OCI-LY7 (cell line): ENCODE measurements around the gene TSR3.

Experiments used
- CTCF ChIP-seq: fragments of 200-600 bp; sonication (generic); conservative IDR thresholded peaks from 2 replicates; pipeline ENCODE4 v1.5.1; 2014; ENCODE audit warnings: mild to moderate bottlenecking, antibody characterized with exemption, low read length, moderate library complexity, mixed read lengths
- EZH2phosphoT487 ChIP-seq: fragments of 200-600 bp; sonication (generic); IDR thresholded peaks from 2 replicates; pipeline ENCODE4 v1.6.1; 2018; ENCODE audit warnings: low read depth, borderline replicate concordance, mild to moderate bottlenecking, mixed run types, antibody characterized with exemption, low read length, moderate library complexity, mixed read lengths

DNA sequence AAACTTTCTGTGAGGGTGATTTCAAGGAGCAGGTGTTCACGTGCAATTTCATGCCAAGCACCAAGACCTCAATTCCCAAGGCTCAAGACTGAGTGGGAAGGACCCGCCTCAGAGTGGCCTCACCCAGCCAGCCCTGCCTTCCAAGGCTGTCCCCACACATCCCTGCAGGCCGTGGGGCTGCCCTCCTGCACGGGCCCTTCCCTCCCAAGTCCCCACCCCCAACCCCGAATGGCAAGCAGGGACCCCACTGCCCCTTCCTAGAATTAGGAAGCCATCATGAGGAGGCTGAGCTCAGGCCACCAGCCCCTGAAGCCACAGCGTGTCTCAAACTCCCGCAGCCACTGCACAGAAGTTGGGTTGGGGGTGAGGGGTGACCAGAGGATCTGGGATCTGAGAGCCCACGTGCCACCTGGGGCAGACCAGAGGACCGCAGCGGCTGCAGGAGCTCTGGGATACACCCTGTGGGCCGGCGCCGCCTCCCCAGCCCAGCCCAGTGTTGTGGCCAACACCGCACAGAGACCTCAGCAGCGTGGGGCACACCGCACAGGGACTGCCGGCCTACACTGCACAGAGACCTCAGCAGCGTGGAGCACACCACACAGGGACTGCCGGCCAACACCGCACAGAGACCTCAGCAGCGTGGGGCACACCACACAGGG is 20.7 kb upstream of the TSR3 start:
- TF ChIP-seq CTCF (no peak), EZH2phosphoT487 (no peak)
